Retinal pigment epithelial cell (primary cell): ENCODE results near the gene PRXL2C.
"Not testable (repeated sequence)": the region's sequence is repeated elsewhere in the genome, so short reads cannot be mapped to it uniquely, and the experiment has no call there.

Experiments
- DNase-seq: peaks from one replicate; pipeline ENCODE4 v3.0.0-alpha.2; 2010; ENCODE audit warnings: low read depth
- H3K4me3 ChIP-seq: 2 replicates; pipeline ENCODE4 v1.5.1; 2011; ENCODE audit warnings: mild to moderate bottlenecking, low read length, control low read depth, moderate library complexity
- CTCF ChIP-seq: conservative IDR thresholded peaks from 2 replicates; pipeline ENCODE4 v1.5.1; 2011; ENCODE audit warnings: low read depth, low read length, control low read depth, inconsistent platforms

PRXL2C gene

DNA sequence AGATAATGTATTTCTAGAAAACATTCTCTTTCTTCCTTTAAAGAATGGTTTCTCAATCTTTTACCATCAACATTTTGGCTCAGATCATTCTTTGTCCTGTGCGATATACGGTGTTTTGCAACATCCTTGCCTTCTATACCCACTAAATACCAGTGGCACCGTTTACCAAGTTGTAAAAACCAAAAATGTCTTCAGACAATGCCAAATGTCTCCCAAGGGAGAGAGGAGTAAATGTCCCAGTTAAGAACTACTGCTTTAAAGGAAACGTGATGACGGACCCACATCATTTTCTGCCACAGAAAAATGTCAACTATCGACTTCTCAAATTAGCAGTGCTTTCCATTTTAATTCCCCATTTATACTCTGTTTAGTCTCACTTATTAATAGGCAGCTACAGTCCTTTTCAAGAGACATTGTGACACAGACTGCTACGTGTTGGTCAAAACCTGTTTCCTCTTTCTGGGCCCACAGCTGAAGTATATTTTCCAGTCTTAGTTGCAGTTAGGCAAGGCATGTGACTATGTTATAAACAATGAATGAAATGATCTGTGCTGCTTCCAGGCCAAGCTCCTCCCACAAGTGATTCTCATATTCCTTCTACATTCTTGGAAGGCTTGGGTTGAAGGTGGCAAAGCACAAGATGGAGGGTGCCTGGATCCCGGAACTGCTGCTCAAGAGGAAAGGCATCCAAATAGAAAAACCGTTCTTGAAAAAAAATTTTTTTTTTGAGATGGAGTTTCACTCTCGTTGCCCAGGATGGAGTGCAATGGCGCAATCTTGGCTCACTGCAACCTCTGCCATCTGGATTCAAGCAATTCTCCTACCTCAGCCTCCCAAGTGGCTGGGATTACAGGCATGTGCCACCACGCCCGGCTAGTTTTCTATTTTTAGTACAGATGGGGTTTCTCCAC lies 8.8 kb downstream of the PRXL2C start:
- no peak overlapping the region for H3K4me3 ChIP-seq
- DNase-seq = no peak
- TF ChIP-seq CTCF = no peak

DNA sequence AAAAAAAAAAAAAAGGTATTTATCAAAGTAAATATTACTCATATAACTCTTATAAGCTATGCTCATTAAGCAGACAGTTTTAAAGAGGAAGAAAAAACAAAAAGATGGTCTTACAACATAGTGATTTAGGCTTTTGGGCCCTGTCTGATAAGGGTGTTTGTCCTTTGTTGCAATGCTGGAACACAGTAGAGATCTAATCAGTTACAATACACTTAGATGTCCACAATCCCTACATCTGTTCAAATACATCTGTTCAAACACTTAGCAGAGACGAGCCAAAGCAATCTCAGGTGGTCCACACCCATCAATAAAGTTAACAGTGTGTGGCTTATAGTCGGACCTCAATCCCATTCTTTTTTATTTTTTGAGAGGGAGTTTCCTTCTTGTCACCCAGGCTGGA lies 11.0 kb downstream of the PRXL2C start:
- no peak for TF ChIP-seq CTCF
- no peak for DNase-seq

GRCh38 chr9:96641514-96641913 lies 13.6 kb downstream of the PRXL2C start:
- no peak overlapping the region for H3K4me3 ChIP-seq
- no peak for TF ChIP-seq CTCF
- no peak for DNase-seq

More for the DNA sequence above, 11.0 kb downstream of the PRXL2C start:
- no peak overlapping the region for H3K4me3 ChIP-seq

DNA sequence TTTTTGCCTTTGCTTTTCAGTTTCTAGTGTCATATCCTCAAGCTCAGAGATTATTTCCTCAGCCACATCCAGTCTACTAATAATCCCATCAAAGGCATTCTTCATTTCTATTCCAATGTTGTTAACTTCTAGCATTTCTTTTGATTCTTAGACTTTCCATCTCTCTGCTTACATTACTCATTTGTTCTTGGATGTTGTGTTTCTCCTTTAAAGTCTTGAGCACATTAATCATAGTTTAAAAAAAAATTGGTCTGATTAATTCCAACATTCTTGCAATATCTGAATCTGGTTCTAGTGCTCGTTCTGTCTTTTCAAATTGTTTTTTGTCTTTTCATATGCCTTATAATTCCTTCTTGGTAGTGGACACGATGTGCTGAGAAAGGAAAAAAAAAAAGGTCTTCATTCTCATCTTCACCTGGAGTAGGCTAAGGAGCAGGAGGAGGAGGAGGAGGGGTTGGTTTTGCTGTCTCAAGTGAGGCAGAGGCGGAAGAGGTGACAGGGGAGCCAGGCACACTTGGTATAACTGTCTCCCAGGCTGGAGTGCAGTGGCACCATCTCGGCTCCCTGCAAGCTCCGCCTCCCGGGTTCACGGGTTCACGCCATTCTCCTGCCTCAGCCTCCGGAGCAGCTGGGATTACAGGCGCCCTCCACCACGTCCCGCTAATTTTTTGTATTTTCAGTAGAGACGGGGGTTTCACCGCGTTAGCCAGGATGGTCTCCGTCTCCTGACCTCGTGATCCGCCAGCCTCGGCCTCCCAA lies 16.3 kb downstream of the PRXL2C start:
- DNase-seq = no peak
- H3K4me3 ChIP-seq = no peak overlapping the region
- TF ChIP-seq CTCF = no peak

GRCh38 chr9:96636368-96636767 lies 18.7 kb downstream of the PRXL2C start:
- TF ChIP-seq CTCF = no peak

DNA sequence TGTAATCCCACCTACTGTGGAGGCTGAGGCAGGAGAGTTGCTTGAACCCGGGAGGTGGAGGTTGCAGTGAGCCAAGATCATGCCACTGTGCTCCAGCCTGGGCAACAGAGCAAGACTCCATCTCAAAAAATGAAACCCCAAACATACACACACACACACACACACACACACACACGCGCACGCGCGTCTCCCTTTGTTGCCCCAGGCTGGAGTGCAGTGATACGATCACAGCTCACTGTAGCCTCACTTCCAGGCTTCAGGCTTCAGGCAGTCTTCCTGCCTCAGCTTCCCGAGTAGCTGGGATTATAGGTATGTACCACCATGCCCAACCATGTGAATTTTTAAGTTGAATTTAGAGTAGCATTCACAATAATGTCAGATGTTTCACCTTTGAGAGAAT lies 21.5 kb downstream of the PRXL2C start:
- DNase-seq, H3K4me3 ChIP-seq: not testable (repeated sequence)

More at GRCh38 chr9:96636368-96636767, 18.7 kb downstream of the PRXL2C start:
- DNase-seq = no peak
- H3K4me3 ChIP-seq = no peak overlapping the region

DNA sequence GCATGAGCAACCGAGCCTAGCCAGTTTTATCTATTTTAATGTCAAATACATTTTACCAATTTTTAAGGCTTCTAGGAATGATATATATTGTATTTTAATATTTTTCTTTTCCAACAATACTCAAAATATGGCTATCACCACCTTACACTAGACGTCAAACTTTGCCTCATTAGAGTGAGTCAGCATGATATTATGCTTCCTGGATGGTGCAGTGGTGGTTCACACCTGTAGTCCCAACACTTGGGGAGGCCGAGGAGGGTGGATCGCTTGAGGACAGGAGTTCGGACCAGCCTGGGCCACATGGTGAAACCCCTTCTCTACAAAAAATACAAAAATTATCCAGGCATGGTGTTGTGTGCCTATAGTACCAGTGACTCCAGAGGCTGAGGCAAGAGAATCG lies 28.2 kb downstream of the PRXL2C start:
- no peak for TF ChIP-seq CTCF
- H3K4me3 ChIP-seq = no peak overlapping the region
- no peak for DNase-seq
